Endothelial cell (in vitro differentiated cells): ENCODE measurements around the gene PIK3R1. TPM values are rescaled to one million over a fixed set of nuclear protein-coding genes. Genes with fewer than 3 reads are reported as not detected.

Source experiments
- DNase-seq: peaks from one replicate; pipeline ENCODE4 v3.0.0; 2021; ENCODE audit warnings: low spot score
- H3K27ac Mint-ChIP-seq: one replicate; pipeline ENCODE4 v1.8.0; 2021; ENCODE audit warnings: mixed read lengths, inconsistent platforms; ENCODE audit not compliant: unreplicated experiment
- H3K27me3 Mint-ChIP-seq: one replicate; pipeline ENCODE4 v1.8.0; 2021; ENCODE audit warnings: mild to moderate bottlenecking, moderate library complexity, mixed read lengths, inconsistent platforms; ENCODE audit not compliant: unreplicated experiment
- H3K36me3 Mint-ChIP-seq: one replicate; pipeline ENCODE4 v1.8.0; 2021; ENCODE audit warnings: mild to moderate bottlenecking, low read depth, mixed read lengths, inconsistent platforms; ENCODE audit not compliant: unreplicated experiment
- H3K4me1 Mint-ChIP-seq: one replicate; pipeline ENCODE4 v1.8.0; 2021; ENCODE audit warnings: mild to moderate bottlenecking, mixed read lengths, inconsistent platforms; ENCODE audit not compliant: unreplicated experiment
- H3K4me3 Mint-ChIP-seq: one replicate; pipeline ENCODE4 v1.8.0; 2021; ENCODE audit warnings: mild to moderate bottlenecking, mixed read lengths, inconsistent platforms; ENCODE audit not compliant: unreplicated experiment
- H3K9me3 Mint-ChIP-seq: one replicate; pipeline ENCODE4 v1.8.0; 2021; ENCODE audit warnings: mixed read lengths, inconsistent platforms; ENCODE audit not compliant: unreplicated experiment
- CTCF ChIP-seq: fragments of 200-600 bp; sonication (generic); IDR thresholded peaks from one replicate; pipeline ENCODE4 v1.5.0; 2021; ENCODE audit warnings: antibody characterized with exemption; ENCODE audit not compliant: unreplicated experiment
- total RNA-seq: library from RNA; stranded (reverse); fragmentation: NEBNext Ultra II Directional; extraction: Animal tissue kit (Norgen Biotek cat#: 25700); gene quantifications from one replicate; pipeline ENCODE4 v1.2.1, GENCODE V29; 2021; ENCODE audit not compliant: unreplicated experiment

Gene PIK3R1
- total RNA-seq, 1 donor from 2014 or later = 37.1 TPM

GRCh38 chr5:68271124-68271523, 55.6 kb downstream of the PIK3R1 start:
- Mint-ChIP-seq H3K4me1 (peaks cover 9% of the 10 kb centered on the region), H3K4me3 (no peak overlapping the region), H3K27me3 (peaks cover 1% of the 10 kb centered on the region), H3K36me3 (peaks cover 4% of the 10 kb centered on the region), H3K9me3 (no peaks in the 10 kb centered on the region), H3K27ac (no peak overlapping the region)
- no peak for TF ChIP-seq CTCF
- no peak for DNase-seq

GRCh38 chr5:68272289-68272688, 56.7 kb downstream of the PIK3R1 start:
- Mint-ChIP-seq H3K4me3 (no peak overlapping the region), H3K9me3 (no peaks in the 10 kb centered on the region), H3K36me3 (peaks cover 10% of the 10 kb centered on the region), H3K27ac (no peak overlapping the region), H3K27me3 (peaks cover 1% of the 10 kb centered on the region), H3K4me1 (peaks cover under 1% of the 10 kb centered on the region)
- no peak for DNase-seq
- peak; percentile 56 for TF ChIP-seq CTCF

- no peaks in the 10 kb centered on the region for H3K9me3 Mint-ChIP-seq
- DNase-seq = no peak
- no peak overlapping the region for H3K4me3 Mint-ChIP-seq
- no peak overlapping the region for H3K27ac Mint-ChIP-seq
- H3K4me1 Mint-ChIP-seq = no peaks in the 10 kb centered on the region
- peaks cover 1% of the 10 kb centered on the region for H3K27me3 Mint-ChIP-seq
- TF ChIP-seq CTCF = no peak
- H3K36me3 Mint-ChIP-seq = peaks cover 10% of the 10 kb centered on the region
Measured at GRCh38 chr5:68273717-68274409, 58.3 kb downstream of the PIK3R1 start.

- no peak overlapping the region for H3K4me3 Mint-ChIP-seq
- H3K27me3 Mint-ChIP-seq = peaks cover 1% of the 10 kb centered on the region
- no peaks in the 10 kb centered on the region for H3K9me3 Mint-ChIP-seq
- H3K36me3 Mint-ChIP-seq = peaks cover 10% of the 10 kb centered on the region
- no peak for TF ChIP-seq CTCF
- DNase-seq = no peak
- H3K27ac Mint-ChIP-seq = no peak overlapping the region
- H3K4me1 Mint-ChIP-seq = no peaks in the 10 kb centered on the region
Measured at GRCh38 chr5:68274847-68275651, 59.5 kb downstream of the PIK3R1 start.

- Mint-ChIP-seq H3K27me3 (peaks cover 1% of the 10 kb centered on the region), H3K9me3 (no peaks in the 10 kb centered on the region), H3K27ac (no peak overlapping the region), H3K36me3 (peaks cover 14% of the 10 kb centered on the region), H3K4me3 (no peak overlapping the region), H3K4me1 (no peaks in the 10 kb centered on the region)
- DNase-seq = no peak
- no peak for TF ChIP-seq CTCF
Measured at GRCh38 chr5:68276740-68277139, 61.2 kb downstream of the PIK3R1 start.
